ENCODE data around the gene POLR2H. TPM values are rescaled to one million over a fixed set of nuclear protein-coding genes. Genes with fewer than 3 reads are reported as not detected.

Gene POLR2H
- total and polyA plus RNA-seq, 3 donors from 2014 or later, result 65.0 to 76.4 (median 72.2) TPM

DNA sequence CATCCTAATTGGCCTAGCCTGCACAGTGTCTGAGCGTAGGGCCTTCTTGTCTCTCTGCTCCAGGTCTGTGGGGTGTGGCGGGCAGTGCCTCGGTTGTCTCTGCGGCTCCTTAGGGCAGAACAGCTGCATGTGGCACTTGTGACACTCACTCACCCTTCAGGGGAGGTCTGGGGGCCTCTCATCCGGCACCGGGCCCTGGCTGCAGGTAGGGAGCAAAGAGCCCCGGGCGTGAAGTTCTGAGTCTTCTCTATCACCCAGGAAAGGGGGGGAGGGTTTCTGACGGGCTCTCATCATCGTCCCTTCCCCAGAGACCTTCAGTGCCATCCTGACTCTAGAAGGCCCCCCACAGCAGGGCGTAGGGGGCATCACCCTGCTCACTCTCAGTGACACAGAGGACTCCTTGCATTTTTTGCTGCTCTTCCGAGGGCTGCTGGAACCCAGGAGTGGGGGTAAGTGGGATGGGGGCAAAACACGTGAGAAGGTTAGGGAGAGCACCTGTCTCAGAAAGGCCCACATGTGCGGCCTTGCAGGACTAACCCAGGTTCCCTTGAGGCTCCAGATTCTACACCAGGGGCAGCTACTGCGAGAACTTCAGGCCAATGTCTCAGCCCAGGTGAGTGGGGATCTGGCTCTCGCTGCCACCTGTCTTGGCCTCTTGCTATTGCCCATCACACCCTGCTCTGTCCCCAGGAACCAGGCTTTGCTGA is 21.0 kb downstream of the POLR2H start:
- no peak for DNase-seq
- Histone ChIP-seq H3K27ac (no peak overlapping the region), H3K4me1 (peaks cover 15% of the 10 kb centered on the region), H3K9me3 (no peaks in the 10 kb centered on the region), H3K4me3 (no peak overlapping the region), H3K36me3 (ENCODE audit: low read depth, missing control alignments) (no peaks in the 10 kb centered on the region), H3K27me3 (no peaks in the 10 kb centered on the region)
- 84 to 93% methylated on average over 7 to 16 of the region's 16 CpGs for WGBS, 2 donors
- intact Hi-C loops (cut with DNase I; ENCODE audit: low total_unique reads), result no loop called here
- no peak for TF ChIP-seq POLR2A (IDR thresholded peaks at IDR 0.05)
- TF ChIP-seq, protein P1, sequence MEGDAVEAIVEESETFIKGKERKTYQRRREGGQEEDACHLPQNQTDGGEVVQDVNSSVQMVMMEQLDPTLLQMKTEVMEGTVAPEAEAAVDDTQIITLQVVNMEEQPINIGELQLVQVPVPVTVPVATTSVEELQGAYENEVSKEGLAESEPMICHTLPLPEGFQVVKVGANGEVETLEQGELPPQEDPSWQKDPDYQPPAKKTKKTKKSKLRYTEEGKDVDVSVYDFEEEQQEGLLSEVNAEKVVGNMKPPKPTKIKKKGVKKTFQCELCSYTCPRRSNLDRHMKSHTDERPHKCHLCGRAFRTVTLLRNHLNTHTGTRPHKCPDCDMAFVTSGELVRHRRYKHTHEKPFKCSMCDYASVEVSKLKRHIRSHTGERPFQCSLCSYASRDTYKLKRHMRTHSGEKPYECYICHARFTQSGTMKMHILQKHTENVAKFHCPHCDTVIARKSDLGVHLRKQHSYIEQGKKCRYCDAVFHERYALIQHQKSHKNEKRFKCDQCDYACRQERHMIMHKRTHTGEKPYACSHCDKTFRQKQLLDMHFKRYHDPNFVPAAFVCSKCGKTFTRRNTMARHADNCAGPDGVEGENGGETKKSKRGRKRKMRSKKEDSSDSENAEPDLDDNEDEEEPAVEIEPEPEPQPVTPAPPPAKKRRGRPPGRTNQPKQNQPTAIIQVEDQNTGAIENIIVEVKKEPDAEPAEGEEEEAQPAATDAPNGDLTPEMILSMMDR (IDR thresholded peaks at IDR 0.05), result no peak

DNA sequence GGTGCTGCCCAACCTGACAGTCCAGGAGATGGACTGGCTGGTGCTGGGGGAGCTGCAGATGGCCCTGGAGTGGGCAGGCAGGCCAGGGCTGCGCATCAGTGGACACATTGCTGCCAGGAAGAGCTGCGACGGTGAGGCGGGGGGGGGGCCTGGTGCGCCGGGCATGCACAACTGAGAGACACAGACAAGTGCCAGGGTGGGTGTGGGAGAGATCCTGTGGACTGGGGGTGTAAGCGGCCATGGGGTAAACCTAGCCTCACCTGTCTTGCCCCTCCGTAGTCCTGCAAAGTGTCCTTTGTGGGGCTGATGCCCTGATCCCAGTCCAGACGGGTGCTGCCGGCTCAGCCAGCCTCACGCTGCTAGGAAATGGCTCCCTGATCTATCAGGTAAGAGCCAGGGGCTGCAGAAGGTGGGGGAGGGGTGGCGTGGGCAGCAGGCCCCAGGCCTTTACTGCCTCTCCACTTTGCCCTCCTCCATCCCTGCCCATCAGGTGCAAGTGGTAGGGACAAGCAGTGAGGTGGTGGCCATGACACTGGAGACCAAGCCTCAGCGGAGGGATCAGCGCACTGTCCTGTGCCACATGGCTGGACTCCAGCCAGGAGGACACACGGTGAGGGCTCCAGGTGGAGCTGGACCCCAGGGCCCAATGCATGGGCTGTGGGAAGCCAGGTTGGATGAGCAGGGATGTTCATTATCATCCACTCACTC is 21.7 kb downstream of the POLR2H start:
- no peaks in the 10 kb centered on the region for H3K9me3 ChIP-seq
- H3K4me1 ChIP-seq, result peaks cover 15% of the 10 kb centered on the region
- WGBS, 2 donors, result 86 to 93% methylated on average over 10 to 15 of the region's 15 CpGs
- intact Hi-C loops (cut with DNase I; ENCODE audit: low total_unique reads), result no loop called here
- no peak for DNase-seq
- H3K4me3 ChIP-seq, result no peak overlapping the region
- H3K27ac ChIP-seq, result no peak overlapping the region
- H3K36me3 ChIP-seq (ENCODE audit: low read depth, missing control alignments), result no peaks in the 10 kb centered on the region
- no peaks in the 10 kb centered on the region for H3K27me3 ChIP-seq
- no peak for TF ChIP-seq POLR2A (IDR thresholded peaks at IDR 0.05)
- TF ChIP-seq, protein P1 (IDR thresholded peaks at IDR 0.05), result no peak

DNA sequence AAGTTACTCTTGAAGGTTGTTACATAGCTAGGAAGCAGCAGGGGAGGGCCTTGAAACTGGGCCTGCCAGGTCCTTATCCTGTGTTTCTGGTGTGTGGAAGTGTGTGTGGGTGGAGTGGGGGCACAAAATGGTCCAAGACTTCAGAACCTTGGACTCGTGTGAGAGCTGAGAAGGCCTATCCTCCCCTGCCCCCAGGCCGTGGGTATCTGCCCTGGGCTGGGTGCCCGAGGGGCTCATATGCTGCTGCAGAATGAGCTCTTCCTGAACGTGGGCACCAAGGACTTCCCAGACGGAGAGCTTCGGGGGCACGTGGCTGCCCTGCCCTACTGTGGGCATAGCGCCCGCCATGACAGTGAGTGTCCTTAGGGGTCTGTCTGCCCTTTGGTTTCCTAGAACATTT is 22.8 kb downstream of the POLR2H start:
- Histone ChIP-seq H3K9me3 (no peaks in the 10 kb centered on the region), H3K4me3 (no peak overlapping the region), H3K36me3 (ENCODE audit: low read depth, missing control alignments) (no peaks in the 10 kb centered on the region), H3K27ac (no peak overlapping the region), H3K27me3 (no peaks in the 10 kb centered on the region), H3K4me1 (peaks cover 5% of the 10 kb centered on the region)
- no peak for DNase-seq
- intact Hi-C loops (cut with DNase I; ENCODE audit: low total_unique reads), result no loop called here
- TF ChIP-seq, protein P1 (IDR thresholded peaks at IDR 0.05), result no peak
- no peak for TF ChIP-seq POLR2A (IDR thresholded peaks at IDR 0.05)
- WGBS, 2 donors, result 84 to 91% methylated on average over 7 to 9 of the region's 9 CpGs

DNA sequence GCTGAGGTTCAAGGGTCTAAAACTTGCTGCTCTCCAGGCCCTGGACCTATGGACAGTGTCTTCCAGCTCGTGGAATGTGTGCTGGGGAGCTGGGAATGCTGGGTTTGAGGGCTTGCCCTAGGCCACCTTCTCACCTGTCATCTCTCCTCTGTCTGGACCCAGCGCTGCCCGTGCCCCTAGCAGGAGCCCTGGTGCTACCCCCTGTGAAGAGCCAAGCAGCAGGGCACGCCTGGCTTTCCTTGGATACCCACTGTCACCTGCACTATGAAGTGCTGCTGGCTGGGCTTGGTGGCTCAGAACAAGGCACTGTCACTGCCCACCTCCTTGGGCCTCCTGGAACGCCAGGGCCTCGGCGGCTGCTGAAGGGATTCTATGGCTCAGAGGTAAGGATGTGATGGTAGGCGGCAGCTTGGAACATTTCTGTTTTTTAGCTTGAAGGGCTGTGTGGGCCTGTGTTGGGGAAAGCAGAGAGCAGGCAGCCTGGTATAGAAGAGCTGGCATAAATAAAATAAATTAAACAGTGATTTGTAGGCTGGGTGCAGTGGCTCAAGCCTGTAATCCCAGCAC is 23.4 kb downstream of the POLR2H start:
- H3K27me3 ChIP-seq, result no peaks in the 10 kb centered on the region
- no peak overlapping the region for H3K4me3 ChIP-seq
- TF ChIP-seq, protein P1 (IDR thresholded peaks at IDR 0.05), result no peak
- TF ChIP-seq POLR2A (IDR thresholded peaks at IDR 0.05), result no peak
- H3K36me3 ChIP-seq (ENCODE audit: low read depth, missing control alignments), result no peaks in the 10 kb centered on the region
- H3K4me1 ChIP-seq, result peaks cover 4% of the 10 kb centered on the region
- no peaks in the 10 kb centered on the region for H3K9me3 ChIP-seq
- intact Hi-C loops (cut with DNase I; ENCODE audit: low total_unique reads), result no loop called here
- 97 to 98% methylated on average over 4 to 8 of the region's 8 CpGs for WGBS, 2 donors
- no peak for DNase-seq
- H3K27ac ChIP-seq, result no peak overlapping the region
